Measurements from ENCODE around the gene GRHL1.

The GRHL1 gene

GRCh38 chr2:10000541-10000940 lies 49.0 kb downstream of the GRHL1 start:
- TF ChIP-seq CTCF (IDR thresholded peaks at IDR 0.05; ENCODE audit: low read depth, low read length), result no peak
- H3K4me3 ChIP-seq (ENCODE audit: low read depth, low read length), result no peak overlapping the region

GRCh38 chr2:10001586-10001985 lies 50.1 kb downstream of the GRHL1 start:
- no peak for TF ChIP-seq CTCF (IDR thresholded peaks at IDR 0.05; ENCODE audit: low read depth, low read length)
- no peak overlapping the region for H3K4me3 ChIP-seq (ENCODE audit: low read depth, low read length)

GRCh38 chr2:10002109-10002508 lies 50.6 kb downstream of the GRHL1 start:
- TF ChIP-seq CTCF (IDR thresholded peaks at IDR 0.05; ENCODE audit: low read depth, low read length), result no peak

GRCh38 chr2:10002681-10003080 lies 51.2 kb downstream of the GRHL1 start:
- no peak for TF ChIP-seq CTCF (IDR thresholded peaks at IDR 0.05; ENCODE audit: low read depth, low read length)
- H3K4me3 ChIP-seq (ENCODE audit: low read depth, low read length), result no peak overlapping the region

More at GRCh38 chr2:10002109-10002508, 50.6 kb downstream of the GRHL1 start:
- H3K4me3 ChIP-seq (ENCODE audit: low read depth, low read length), result no peak overlapping the region

- no peak for TF ChIP-seq CTCF (IDR thresholded peaks at IDR 0.05; ENCODE audit: low read depth, low read length)
- H3K4me3 ChIP-seq (ENCODE audit: low read depth, low read length), result no peak overlapping the region
These were observed 52.0 kb downstream of the GRHL1 start for GRCh38 chr2:10003206-10004125.

GRCh38 chr2:10004401-10004800 lies 52.9 kb downstream of the GRHL1 start:
- no peak overlapping the region for H3K4me3 ChIP-seq (ENCODE audit: low read depth, low read length)
- TF ChIP-seq CTCF (IDR thresholded peaks at IDR 0.05; ENCODE audit: low read depth, low read length), result no peak

GRCh38 chr2:10004836-10005235 lies 53.3 kb downstream of the GRHL1 start:
- no peak for TF ChIP-seq CTCF (IDR thresholded peaks at IDR 0.05; ENCODE audit: low read depth, low read length)
- H3K4me3 ChIP-seq (ENCODE audit: low read depth, low read length), result no peak overlapping the region

All from WI38 (cell line).